Thoracic aorta (tissue), 2 donors: ENCODE results near the gene TRIM41. TPM values are rescaled to one million over a fixed set of nuclear protein-coding genes. Genes with fewer than 3 reads are reported as not detected.
"Not testable (repeated sequence)": the region's sequence is repeated elsewhere in the genome, so short reads cannot be mapped to it uniquely, and the experiment has no call there.

Experiments used
- ATAC-seq: fragments of 150-250 bp; one replicate; pipeline ENCODE4 v1.8.0; 2017; ENCODE audit warnings: low read depth; ENCODE audit not compliant: insufficient number of reproducible peaks, low FRiP score
- DNase-seq: peaks from one replicate; pipeline ENCODE4 v3.0.0-alpha.2; 2020; ENCODE audit warnings: low spot score
- H3K27ac ChIP-seq, 2 donors: fragments of 200-600 bp; sonication (generic); 1 replicate in 1 of 2; 2 replicates in 1 of 2; pipeline ENCODE4 v1.5.1; 2016; ENCODE audit warnings: mild to moderate bottlenecking in 2 of 2, moderate library complexity in 2 of 2
- H3K27me3 ChIP-seq: fragments of 200-600 bp; sonication (generic); replicated peaks from 2 replicates; pipeline ENCODE4 v1.6.0; 2016; ENCODE audit warnings: mild to moderate bottlenecking; ENCODE audit not compliant: insufficient read depth
- H3K36me3 ChIP-seq: fragments of 200-600 bp; sonication (generic); one replicate; pipeline ENCODE4 v1.5.1; 2016
- H3K4me1 ChIP-seq, 2 donors: fragments of 200-600 bp; sonication (generic); 1 replicate in 1 of 2; 2 replicates in 1 of 2; pipeline versions ENCODE4 v1.5.1 to v1.6.0; 2016; ENCODE audit warnings: low read depth in 2 of 2, mild to moderate bottlenecking in 1 of 2; ENCODE audit not compliant: control insufficient read depth in 1 of 2
- H3K4me3 ChIP-seq: fragments of 200-600 bp; sonication (generic); 2 replicates; pipeline ENCODE4 v1.5.1; 2016; ENCODE audit warnings: mild to moderate bottlenecking
- H3K9me3 ChIP-seq: fragments of 200-600 bp; sonication (generic); 2 replicates; pipeline ENCODE4 v1.5.1; 2016
- CTCF ChIP-seq: fragments of 200-600 bp; sonication (generic); IDR thresholded peaks from one replicate; pipeline ENCODE4 v1.5.1; 2019; ENCODE audit warnings: antibody characterized with exemption
- total RNA-seq, 2 donors: library from RNA; depleted of rRNA; stranded (reverse); fragments of >200 nt; gene quantifications; one replicate each; pipeline versions ENCODE4 v1.1.0 to v1.2.3, GENCODE V29; 2016

TRIM41 gene
- 10 to 100 TPM; 12.2 to 12.4 TPM for total RNA-seq

- peak within 1 kb of the TSS; percentile 84 for H3K4me3 ChIP-seq
- H3K36me3 ChIP-seq = no peaks in the 10 kb centered on the region
- DNase-seq = peak; percentile 95
- no peaks in the 10 kb centered on the region for H3K9me3 ChIP-seq
- H3K27ac ChIP-seq = peak within 1 kb of the TSS; percentile 92 to 94
- peak; percentile 31 for TF ChIP-seq CTCF
- peaks cover 7 to 16% of the 10 kb centered on the region in 2 donors for H3K4me1 ChIP-seq
- ATAC-seq = peak; percentile 90
- no peaks in the 10 kb centered on the region for H3K27me3 ChIP-seq
Measured at GRCh38 chr5:181223058-181223728, at the start of gene TRIM41. Gene TRIM41, plus strand, starts transcription at chr5:181223281. Its CDS starts 719 bp downstream, at chr5:181224000.

- Histone ChIP-seq H3K4me3 (peak overlapping the region; percentile 23), H3K4me1 (peaks cover 0 to 12% of the 10 kb centered on the region in 2 donors), H3K36me3 (no peaks in the 10 kb centered on the region), H3K27me3 (peaks cover 22% of the 10 kb centered on the region), H3K27ac (no peak overlapping the region), H3K9me3 (no peaks in the 10 kb centered on the region)
- ATAC-seq (no peak), DNase-seq (no peak)
- no peak for TF ChIP-seq CTCF
Measured at GRCh38 chr5:181173420-181174342, 49.4 kb upstream of the TRIM41 start.

- H3K36me3 ChIP-seq = no peaks in the 10 kb centered on the region
- TF ChIP-seq CTCF = no peak
- H3K9me3 ChIP-seq = no peaks in the 10 kb centered on the region
- no peak overlapping the region for H3K4me3 ChIP-seq
- peaks cover 3% of the 10 kb centered on the region for H3K27me3 ChIP-seq
- ATAC-seq (no peak), DNase-seq (no peak)
- no peak overlapping the region for H3K27ac ChIP-seq
- H3K4me1 ChIP-seq = peaks cover 0 to 7% of the 10 kb centered on the region in 2 donors
Measured at GRCh38 chr5:181176254-181176952, 46.7 kb upstream of the TRIM41 start.

GRCh38 chr5:181177559-181177958, 45.5 kb upstream of the TRIM41 start:
- not testable (repeated sequence) for H3K27me3 ChIP-seq, H3K4me1 ChIP-seq, DNase-seq, H3K9me3 ChIP-seq, ATAC-seq, H3K36me3 ChIP-seq, H3K4me3 ChIP-seq, H3K27ac ChIP-seq

GRCh38 chr5:181181650-181182565, 41.2 kb upstream of the TRIM41 start:
- Histone ChIP-seq H3K4me3 (no peak overlapping the region), H3K36me3 (no peaks in the 10 kb centered on the region), H3K27ac (no peak overlapping the region), H3K4me1 (peaks cover 0 to 8% of the 10 kb centered on the region in 2 donors), H3K27me3 (no peaks in the 10 kb centered on the region), H3K9me3 (no peaks in the 10 kb centered on the region)
- peak; percentile 64 for TF ChIP-seq CTCF
- DNase-seq (no peak), ATAC-seq (no peak)
